Ishikawa (cell line): ENCODE data around the gene ADAMTSL1.

Source experiments
- CEBPB ChIP-seq: IDR thresholded peaks from 2 replicates; pipeline ENCODE4 v1.6.1; 2012
- CREB1 ChIP-seq: IDR thresholded peaks from 2 replicates; pipeline ENCODE4 v1.6.1; 2012; ENCODE audit warnings: low read depth
- EGR1 ChIP-seq: IDR thresholded peaks from 2 replicates; pipeline ENCODE4 v1.6.1; 2012
- EP300 ChIP-seq: IDR thresholded peaks from 2 replicates; pipeline ENCODE4 v1.6.1; 2012; ENCODE audit warnings: borderline replicate concordance
- FOXM1 ChIP-seq: IDR thresholded peaks from 2 replicates; pipeline ENCODE4 v1.6.1; 2012; ENCODE audit warnings: low read depth, borderline replicate concordance
- MAX ChIP-seq: IDR thresholded peaks from 2 replicates; pipeline ENCODE4 v1.6.1; 2012
- NFIC ChIP-seq: IDR thresholded peaks from 2 replicates; pipeline ENCODE4 v1.6.1; 2012
- RAD21 ChIP-seq: IDR thresholded peaks from 2 replicates; pipeline ENCODE4 v1.6.1; 2012; ENCODE audit warnings: low read depth
- TAF1 ChIP-seq: IDR thresholded peaks from 2 replicates; pipeline ENCODE4 v1.6.1; 2012; ENCODE audit warnings: low read depth, mild to moderate bottlenecking
- TCF12 ChIP-seq: IDR thresholded peaks from 2 replicates; pipeline ENCODE4 v1.6.1; 2012; ENCODE audit warnings: low read depth
- TEAD4 ChIP-seq: IDR thresholded peaks from 2 replicates; pipeline ENCODE4 v1.6.1; 2012
- USF1 ChIP-seq: IDR thresholded peaks from 2 replicates; pipeline ENCODE4 v1.6.1; 2012
- YY1 ChIP-seq: IDR thresholded peaks from 2 replicates; pipeline ENCODE4 v1.6.1; 2012; ENCODE audit warnings: low read depth
- ZBTB7A ChIP-seq: IDR thresholded peaks from 2 replicates; pipeline ENCODE4 v1.6.1; 2012; ENCODE audit warnings: low read depth
- TF ChIP-seq, protein P1 (sequence below): IDR thresholded peaks from 2 replicates; pipeline ENCODE4 v1.6.1; 2012; ENCODE audit warnings: low read depth, mild to moderate bottlenecking

ADAMTSL1 gene

DNA sequence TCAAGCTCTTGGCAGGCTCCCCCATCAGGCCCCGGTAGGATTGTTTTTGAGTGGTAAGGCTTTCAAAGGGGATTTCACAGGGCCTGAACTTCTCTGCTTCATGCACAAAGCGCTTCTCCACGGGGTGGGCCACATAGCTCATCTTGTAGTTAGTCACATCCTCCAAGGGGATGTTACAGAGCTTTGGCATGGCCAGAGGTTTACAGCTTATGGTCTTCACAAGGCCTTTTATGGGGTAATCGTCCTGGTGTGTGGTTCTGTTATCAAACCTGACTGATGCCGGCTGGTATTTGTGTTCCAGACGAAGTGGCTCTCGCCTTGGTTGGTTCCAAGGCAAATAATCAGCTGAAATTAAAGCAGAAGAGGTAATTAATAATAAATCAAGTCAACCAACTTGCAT is 454.8 kb downstream of the ADAMTSL1 start:
- TF ChIP-seq MAX = no peak
- TF ChIP-seq, protein P1, sequence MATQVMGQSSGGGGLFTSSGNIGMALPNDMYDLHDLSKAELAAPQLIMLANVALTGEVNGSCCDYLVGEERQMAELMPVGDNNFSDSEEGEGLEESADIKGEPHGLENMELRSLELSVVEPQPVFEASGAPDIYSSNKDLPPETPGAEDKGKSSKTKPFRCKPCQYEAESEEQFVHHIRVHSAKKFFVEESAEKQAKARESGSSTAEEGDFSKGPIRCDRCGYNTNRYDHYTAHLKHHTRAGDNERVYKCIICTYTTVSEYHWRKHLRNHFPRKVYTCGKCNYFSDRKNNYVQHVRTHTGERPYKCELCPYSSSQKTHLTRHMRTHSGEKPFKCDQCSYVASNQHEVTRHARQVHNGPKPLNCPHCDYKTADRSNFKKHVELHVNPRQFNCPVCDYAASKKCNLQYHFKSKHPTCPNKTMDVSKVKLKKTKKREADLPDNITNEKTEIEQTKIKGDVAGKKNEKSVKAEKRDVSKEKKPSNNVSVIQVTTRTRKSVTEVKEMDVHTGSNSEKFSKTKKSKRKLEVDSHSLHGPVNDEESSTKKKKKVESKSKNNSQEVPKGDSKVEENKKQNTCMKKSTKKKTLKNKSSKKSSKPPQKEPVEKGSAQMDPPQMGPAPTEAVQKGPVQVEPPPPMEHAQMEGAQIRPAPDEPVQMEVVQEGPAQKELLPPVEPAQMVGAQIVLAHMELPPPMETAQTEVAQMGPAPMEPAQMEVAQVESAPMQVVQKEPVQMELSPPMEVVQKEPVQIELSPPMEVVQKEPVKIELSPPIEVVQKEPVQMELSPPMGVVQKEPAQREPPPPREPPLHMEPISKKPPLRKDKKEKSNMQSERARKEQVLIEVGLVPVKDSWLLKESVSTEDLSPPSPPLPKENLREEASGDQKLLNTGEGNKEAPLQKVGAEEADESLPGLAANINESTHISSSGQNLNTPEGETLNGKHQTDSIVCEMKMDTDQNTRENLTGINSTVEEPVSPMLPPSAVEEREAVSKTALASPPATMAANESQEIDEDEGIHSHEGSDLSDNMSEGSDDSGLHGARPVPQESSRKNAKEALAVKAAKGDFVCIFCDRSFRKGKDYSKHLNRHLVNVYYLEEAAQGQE = no peak
- TF ChIP-seq EGR1 = no peak
- no peak for TF ChIP-seq USF1
- no peak for TF ChIP-seq TCF12
- no peak for TF ChIP-seq ZBTB7A
- TF ChIP-seq YY1 = no peak
- TF ChIP-seq EP300 = no peak
- TF ChIP-seq FOXM1 = no peak
- TF ChIP-seq CREB1 = no peak
- TF ChIP-seq RAD21 = no peak
- TF ChIP-seq TAF1 = no peak
- no peak for TF ChIP-seq CEBPB
- TF ChIP-seq TEAD4 = no peak
- TF ChIP-seq NFIC = no peak

- TF ChIP-seq TEAD4 = no peak
- TF ChIP-seq MAX = no peak
- TF ChIP-seq RAD21 = no peak
- TF ChIP-seq NFIC = no peak
- TF ChIP-seq CREB1 = no peak
- no peak for TF ChIP-seq CEBPB
- TF ChIP-seq EGR1 = no peak
- TF ChIP-seq USF1 = no peak
- no peak for TF ChIP-seq FOXM1
- no peak for TF ChIP-seq YY1
These were observed 461.6 kb downstream of the ADAMTSL1 start for GRCh38 chr9:18935541-18935940.

- TF ChIP-seq NFIC (no peak), CREB1 (no peak)
These were observed 462.3 kb downstream of the ADAMTSL1 start for GRCh38 chr9:18936094-18936871.

- TF ChIP-seq FOXM1 (no peak), NFIC (no peak), USF1 (no peak), TCF12 (no peak)
These were observed 466.0 kb downstream of the ADAMTSL1 start for GRCh38 chr9:18939943-18940342.

DNA sequence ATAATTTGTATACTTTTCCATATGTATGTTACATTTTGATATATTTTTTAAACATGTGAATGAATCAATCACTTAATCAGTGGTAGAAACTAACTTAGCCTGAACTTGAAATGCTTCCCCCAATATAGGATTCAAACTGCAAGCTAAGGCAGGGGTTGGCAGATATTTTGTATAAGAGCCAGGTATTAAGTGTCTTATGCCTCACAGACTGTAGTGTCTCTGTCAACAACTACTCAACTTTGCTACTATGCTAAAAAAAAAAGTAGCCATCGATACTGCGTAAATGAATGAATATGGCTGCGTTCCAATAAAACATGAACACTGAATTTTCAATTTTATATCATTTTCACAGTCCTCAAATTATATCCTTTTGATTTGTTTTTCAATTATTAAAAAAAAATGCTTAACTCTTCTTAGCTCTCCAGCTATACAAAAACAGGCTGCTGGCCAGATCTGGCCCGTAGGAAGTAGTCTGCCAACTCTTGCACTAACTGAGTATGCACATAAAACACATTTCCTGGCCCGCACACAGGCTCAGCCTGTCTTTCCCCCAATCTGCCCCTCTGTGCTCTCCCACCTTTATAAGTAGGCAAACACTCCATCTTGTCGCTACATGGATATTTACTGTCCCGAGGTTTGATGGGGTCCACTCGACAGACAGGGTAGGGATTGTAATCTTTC is 467.2 kb downstream of the ADAMTSL1 start:
- TF ChIP-seq FOXM1 (no peak), TEAD4 (no peak), NFIC (no peak), USF1 (no peak), EP300 (no peak), YY1 (no peak), CEBPB (no peak), CREB1 (no peak), RAD21 (no peak)
- TF ChIP-seq, protein P1 = no peak

DNA sequence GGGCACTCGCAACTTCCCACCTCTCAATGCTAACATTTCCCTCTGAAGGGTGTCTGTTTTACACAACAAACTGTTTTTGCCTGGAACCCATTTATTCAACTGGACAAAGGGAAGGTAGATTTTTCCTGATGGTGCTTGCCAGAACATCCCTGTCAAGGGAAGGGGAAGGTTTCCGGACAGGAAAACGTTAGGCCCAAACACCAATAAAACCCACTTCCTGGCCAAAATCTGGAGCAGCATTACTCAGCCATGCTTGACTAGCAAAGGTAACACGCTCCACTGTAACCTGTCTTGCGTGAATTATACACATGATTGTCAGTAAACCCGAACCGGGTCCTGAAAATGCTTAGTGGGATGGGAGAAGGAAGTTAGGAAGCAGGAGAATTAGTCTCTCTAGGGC is 468.8 kb downstream of the ADAMTSL1 start:
- TF ChIP-seq, protein P1 = no peak
- TF ChIP-seq EP300 (no peak), EGR1 (no peak), MAX (no peak)
